Measurements from ENCODE around the gene HNRNPM.

DNA sequence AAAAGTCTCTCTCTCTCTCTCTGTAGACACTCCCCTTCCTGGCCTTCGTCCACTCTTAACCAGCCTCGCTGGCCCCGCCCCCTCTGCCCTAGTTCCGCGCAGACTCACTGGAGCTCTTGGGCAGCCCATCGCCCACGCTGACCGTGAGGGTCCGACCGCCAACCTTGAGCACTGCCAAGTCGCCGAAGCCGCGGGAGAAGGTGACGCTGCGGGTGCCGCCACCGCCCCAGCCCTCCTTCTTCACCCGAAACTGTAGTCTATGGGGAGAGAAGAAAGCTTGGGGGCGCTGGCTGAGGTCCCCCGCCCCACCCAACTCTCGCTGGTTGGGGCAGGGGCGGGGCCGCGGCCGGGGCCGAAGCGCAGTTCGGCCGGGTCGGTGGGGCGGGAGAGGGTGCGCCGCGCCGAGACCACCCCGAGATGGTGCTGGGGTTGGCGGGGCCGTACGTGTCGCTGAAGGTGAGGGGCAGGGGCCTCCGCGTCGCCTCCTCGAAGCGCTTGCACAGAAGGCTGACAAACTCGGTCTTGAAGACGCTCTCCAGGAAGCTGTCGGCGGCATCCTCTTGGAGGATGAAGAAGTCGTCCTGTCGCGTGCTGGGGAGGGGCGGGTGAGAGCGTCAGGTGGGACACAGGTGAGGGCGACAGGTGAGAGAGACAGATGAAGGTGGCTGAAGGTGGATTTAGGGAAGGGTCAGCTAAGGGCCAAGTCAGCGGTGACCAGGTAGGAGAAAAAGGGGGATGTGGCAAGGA is 81.7 kb downstream of the HNRNPM start:
- TF ChIP-seq, protein P1, sequence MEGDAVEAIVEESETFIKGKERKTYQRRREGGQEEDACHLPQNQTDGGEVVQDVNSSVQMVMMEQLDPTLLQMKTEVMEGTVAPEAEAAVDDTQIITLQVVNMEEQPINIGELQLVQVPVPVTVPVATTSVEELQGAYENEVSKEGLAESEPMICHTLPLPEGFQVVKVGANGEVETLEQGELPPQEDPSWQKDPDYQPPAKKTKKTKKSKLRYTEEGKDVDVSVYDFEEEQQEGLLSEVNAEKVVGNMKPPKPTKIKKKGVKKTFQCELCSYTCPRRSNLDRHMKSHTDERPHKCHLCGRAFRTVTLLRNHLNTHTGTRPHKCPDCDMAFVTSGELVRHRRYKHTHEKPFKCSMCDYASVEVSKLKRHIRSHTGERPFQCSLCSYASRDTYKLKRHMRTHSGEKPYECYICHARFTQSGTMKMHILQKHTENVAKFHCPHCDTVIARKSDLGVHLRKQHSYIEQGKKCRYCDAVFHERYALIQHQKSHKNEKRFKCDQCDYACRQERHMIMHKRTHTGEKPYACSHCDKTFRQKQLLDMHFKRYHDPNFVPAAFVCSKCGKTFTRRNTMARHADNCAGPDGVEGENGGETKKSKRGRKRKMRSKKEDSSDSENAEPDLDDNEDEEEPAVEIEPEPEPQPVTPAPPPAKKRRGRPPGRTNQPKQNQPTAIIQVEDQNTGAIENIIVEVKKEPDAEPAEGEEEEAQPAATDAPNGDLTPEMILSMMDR (IDR thresholded peaks at IDR 0.05), result no peak
- TF ChIP-seq EZH2 (IDR thresholded peaks at IDR 0.05; ENCODE audit: borderline replicate concordance, insufficient read depth, low read depth, low read length, poor library complexity, severe bottlenecking), result no peak

All from B cell (primary cell).